H1 (cell line): ENCODE results near the gene C5orf15. TPM values are rescaled to one million over a fixed set of nuclear protein-coding genes. Genes with fewer than 3 reads are reported as not detected.

Source experiments
- CTCF ChIA-PET: fragments of 300-600 bp; sonication (Branson Sonifier 250); formaldehyde crosslinking; loops from one replicate; lab custom pipeline; 2021; ENCODE audit not compliant: partially characterized antibody; lab: Charles Lee
- POLR2A ChIA-PET: fragments of 300-600 bp; sonication (Branson Sonifier 250); formaldehyde crosslinking; loops from one replicate; lab custom pipeline; 2021; ENCODE audit warnings: inconsistent platforms; ENCODE audit not compliant: partially characterized antibody; lab: Charles Lee
- DNase-seq, 2 experiments: peaks; one replicate each; pipeline versions ENCODE4 v3.0.0 to v3.0.0-alpha.2; 2010 to 2022; ENCODE audit warnings: low spot score in 2 of 2, low read depth in 1 of 2, mixed read lengths in 1 of 2
- FAIRE-seq: peaks from 2 replicates; lab custom pipeline; 2011; peaks lifted over from hg19 to GRCh38; lab: Jason Lieb, UNC
- H2AFZ ChIP-seq: 2 replicates; pipeline ENCODE4 v1.8.1; 2012; ENCODE audit warnings: low read length, inconsistent platforms
- H2AK5ac ChIP-seq: 2 replicates; pipeline ENCODE4 v1.6.1; 2013; ENCODE audit warnings: low read depth, low read length
- H2BK120ac ChIP-seq: replicated peaks from 2 replicates; pipeline ENCODE3; 2013; ENCODE audit warnings: low read depth, low read length, inconsistent platforms
- H2BK12ac ChIP-seq: 2 replicates; pipeline ENCODE4 v1.6.1; 2013; ENCODE audit warnings: low read depth, low read length
- H2BK15ac ChIP-seq: 2 replicates; pipeline ENCODE4 v1.6.1; 2013; ENCODE audit warnings: low read length
- H2BK20ac ChIP-seq: 2 replicates; pipeline ENCODE4 v1.6.1; 2013; ENCODE audit warnings: low read length
- H2BK5ac ChIP-seq: 2 replicates; pipeline ENCODE4 v1.6.1; 2013; ENCODE audit warnings: low read depth, low read length
- H3K14ac ChIP-seq: 2 replicates; pipeline ENCODE4 v1.6.1; 2013; ENCODE audit warnings: inconsistent platforms; ENCODE audit not compliant: insufficient read length
- H3K18ac ChIP-seq: 2 replicates; pipeline ENCODE4 v1.6.1; 2013; ENCODE audit warnings: low read length; ENCODE audit errors: extremely low read depth
- H3K23ac ChIP-seq: 2 replicates; pipeline ENCODE4 v1.6.1; 2013; ENCODE audit warnings: inconsistent platforms; ENCODE audit not compliant: insufficient read length
- H3K23me2 ChIP-seq: 2 replicates; pipeline ENCODE4 v1.6.1; 2013; ENCODE audit warnings: low read depth, low read length
- H3K27ac ChIP-seq: 2 replicates; pipeline ENCODE4 v1.6.1; 2011; ENCODE audit warnings: low read depth, low read length, inconsistent platforms
- H3K27me3 ChIP-seq, 4 experiments: replicated peaks in 1 of 4; 1 replicate in 1 of 4; 2 replicates in 3 of 4; pipeline versions ENCODE4 v1.6.1 to v1.8.1; 2011 to 2013; ENCODE audit warnings: low read length in 3 of 4, mild to moderate bottlenecking in 3 of 4, inconsistent platforms in 2 of 4, mixed read lengths in 2 of 4, moderate library complexity in 1 of 4; ENCODE audit not compliant: control insufficient read depth in 3 of 4, insufficient read depth in 3 of 4; ENCODE audit errors: extremely low read depth in 1 of 4
- H3K36me3 ChIP-seq, 4 experiments: 2 replicates each; pipeline versions ENCODE4 v1.6.1 to v1.8.1; 2011 to 2013; ENCODE audit warnings: mild to moderate bottlenecking in 4 of 4, low read length in 3 of 4, moderate library complexity in 2 of 4, control low read depth in 1 of 4, inconsistent platforms in 1 of 4; ENCODE audit not compliant: insufficient read depth in 4 of 4, control insufficient read depth in 2 of 4
- H3K4ac ChIP-seq: replicated peaks from 2 replicates; pipeline ENCODE3; 2013; ENCODE audit warnings: low read length, low read depth, mixed read lengths, inconsistent platforms; ENCODE audit not compliant: insufficient read length
- H3K4me1 ChIP-seq, 4 experiments: replicated peaks in 1 of 4; 1 replicate in 1 of 4; 2 replicates in 3 of 4; pipeline versions ENCODE4 v1.6.1 to v1.8.1; 2011 to 2013; ENCODE audit warnings: low read length in 3 of 4, inconsistent platforms in 2 of 4, mixed read lengths in 1 of 4; ENCODE audit not compliant: insufficient read depth in 4 of 4, control insufficient read depth in 3 of 4
- H3K4me2 ChIP-seq, 2 experiments: 2 replicates each; pipeline versions ENCODE4 v1.6.1 to v1.8.1; 2011 to 2013; ENCODE audit warnings: low read depth in 2 of 2, low read length in 2 of 2, control low read depth in 1 of 2, inconsistent platforms in 1 of 2, mild to moderate bottlenecking in 1 of 2; ENCODE audit not compliant: insufficient read depth in 1 of 2
- H3K4me3 ChIP-seq, 4 experiments: fragments of 200-600, 300-600 bp in 1 of 4; sonication (generic), shearing (Covaris generic), sonication (Bioruptor Twin) in 1 of 4; 2 replicates each; pipeline versions ENCODE4 v1.5.1 to v1.8.1; 2011 to 2016; ENCODE audit warnings: low read length in 4 of 4, low read depth in 3 of 4, control low read depth in 2 of 4, inconsistent platforms in 2 of 4, mild to moderate bottlenecking in 2 of 4, mixed read lengths in 1 of 4, moderate library complexity in 1 of 4; ENCODE audit not compliant: insufficient read depth in 2 of 4; ENCODE audit errors: extremely low read depth in 1 of 4
- H3K56ac ChIP-seq: replicated peaks from 2 replicates; pipeline ENCODE3; 2013; ENCODE audit warnings: low read depth, mild to moderate bottlenecking, mixed read lengths, low read length, inconsistent platforms; ENCODE audit not compliant: insufficient read length
- H3K79me1 ChIP-seq: 2 replicates; pipeline ENCODE4 v1.6.1; 2013; ENCODE audit warnings: low read depth, low read length, control low read depth
- H3K79me2 ChIP-seq, 2 experiments: 2 replicates each; pipeline versions ENCODE4 v1.6.1 to v1.8.1; 2012 to 2013; ENCODE audit warnings: low read length in 2 of 2, mild to moderate bottlenecking in 2 of 2, inconsistent platforms in 1 of 2; ENCODE audit not compliant: insufficient read depth in 2 of 2, control insufficient read depth in 1 of 2
- H3K9ac ChIP-seq, 4 experiments: replicated peaks in 1 of 4; 1 replicate in 1 of 4; 2 replicates in 3 of 4; pipeline versions ENCODE4 v1.6.1 to v1.8.1; 2011 to 2013; ENCODE audit warnings: low read depth in 3 of 4, low read length in 3 of 4, control low read depth in 2 of 4, mild to moderate bottlenecking in 2 of 4, moderate library complexity in 2 of 4, inconsistent platforms in 1 of 4; ENCODE audit errors: extremely low read depth in 1 of 4
- H3K9me3 ChIP-seq, 2 experiments: 2 replicates each; pipeline versions ENCODE4 v1.6.1 to v1.8.1; 2012 to 2013; ENCODE audit warnings: mild to moderate bottlenecking in 2 of 2, moderate library complexity in 2 of 2, control low read depth in 1 of 2, inconsistent platforms in 1 of 2, low read depth in 1 of 2, low read length in 1 of 2, mixed read lengths in 1 of 2; ENCODE audit not compliant: insufficient read depth in 2 of 2
- H4K20me1 ChIP-seq, 2 experiments: replicated peaks in 1 of 2; 2 replicates each; pipeline versions ENCODE3 to v1.8.1; 2011 to 2013; ENCODE audit warnings: inconsistent platforms in 2 of 2, low read length in 2 of 2, mild to moderate bottlenecking in 1 of 2; ENCODE audit not compliant: insufficient read depth in 2 of 2, control insufficient read depth in 1 of 2
- H4K5ac ChIP-seq: 2 replicates; pipeline ENCODE4 v1.6.1; 2013; ENCODE audit warnings: low read length, low read depth, mixed read lengths, inconsistent platforms; ENCODE audit not compliant: insufficient read length
- H4K8ac ChIP-seq: 2 replicates; pipeline ENCODE4 v1.8.0; 2013; ENCODE audit warnings: mild to moderate bottlenecking, moderate library complexity, low read length, inconsistent platforms; ENCODE audit not compliant: insufficient read depth; ENCODE audit errors: extremely low read depth
- H4K91ac ChIP-seq: replicated peaks from 2 replicates; pipeline ENCODE3; 2013; ENCODE audit warnings: low read length, mixed read lengths, inconsistent platforms; ENCODE audit not compliant: insufficient read length
- CBX8 ChIP-seq: fragments of 300-800, 300-1000 bp; sonication (generic); IDR thresholded peaks from 2 replicates; pipeline ENCODE4 v1.7.1; 2016; ENCODE audit warnings: low read depth, low read length, borderline replicate concordance
- CTBP2 ChIP-seq: IDR thresholded peaks from 2 replicates; pipeline ENCODE4 v1.7.0; 2011; ENCODE audit warnings: borderline replicate concordance, mild to moderate bottlenecking, moderate library complexity, mixed read lengths, low read length; ENCODE audit not compliant: insufficient read depth, insufficient read length
- SAP30 ChIP-seq: fragments of 300-600 bp; sonication (generic); IDR thresholded peaks from 2 replicates; pipeline ENCODE4 v1.7.1; 2012; ENCODE audit warnings: low read length, moderate library complexity, mild to moderate bottlenecking, inconsistent platforms; ENCODE audit not compliant: insufficient read depth, insufficient replicate concordance
- WGBS, 2 experiments: shearing (Covaris generic) in 1 of 2; methylation state at CpG; one replicate each; pipeline versions ENCODE4 v1.1.6 to v1.1.7; 2013 to 2015; ENCODE audit warnings: low lambda C conversion rate in 2 of 2, mixed read lengths in 2 of 2, inconsistent platforms in 1 of 2, low coverage in 1 of 2, missing lambda C conversion rate in 1 of 2; ENCODE audit not compliant: insufficient replicate concordance in 2 of 2, insufficient coverage in 1 of 2, insufficient read length in 1 of 2; ENCODE audit errors: extremely low coverage in 1 of 2, missing lambda C conversion rate in 1 of 2; 5-methylcytosine and 5-hydroxymethylcytosine counted together
- polyA plus RNA-seq, 7 experiments: library from polyadenylated mRNA; depleted of rRNA in 3 of 7; stranded (reverse) in 5 of 7; unstranded in 2 of 7; fragments of >200 nt in 5 of 7; fragments of 200-250 nt in 2 of 7; gene quantifications; 1 replicate in 5 of 7; 2 replicates in 1 of 7; 4 replicates in 1 of 7; pipeline versions ENCODE4 v1.2.1 to v1.2.3, GENCODE V29; 2011 to 2013; ENCODE audit warnings: missing spikeins in 2 of 7, mixed read lengths in 2 of 7
- total RNA-seq: library from RNA; stranded (reverse); fragmentation: NEBNext Ultra II Directional; extraction: Animal tissue kit (Norgen Biotek cat#: 25700); gene quantifications from 2 replicates; pipeline ENCODE4 v1.2.1, GENCODE V29; 2021

The C5orf15 gene
- total and polyA plus RNA-seq, 2 of the 8 experiments (the other 6 are each of a cell fraction or from before 2014, with no cell fraction given) = 31.7 to 39.3 TPM

DNA sequence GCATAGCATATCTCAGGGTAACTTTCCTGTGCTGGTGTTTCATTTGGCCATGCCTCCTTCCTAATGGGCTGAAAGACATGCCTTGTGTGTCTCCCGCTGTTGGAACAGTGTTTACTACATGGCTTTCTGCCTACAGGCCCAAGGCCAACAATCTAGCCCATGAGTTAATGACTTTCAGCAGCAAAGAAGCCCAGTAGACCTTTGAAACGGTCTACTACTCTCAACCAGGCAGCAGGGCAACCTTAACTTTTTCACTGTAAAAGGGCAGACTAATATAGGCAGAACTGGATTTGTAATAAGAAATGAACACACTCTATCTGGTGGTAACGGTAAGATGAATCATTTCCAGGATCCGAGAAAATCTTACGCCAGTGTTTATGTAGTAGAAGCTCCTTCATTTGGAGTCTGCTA lies 21.0 kb downstream of the C5orf15 start:
- no peak overlapping the region for H3K27ac ChIP-seq

More for the DNA sequence above, 21.0 kb downstream of the C5orf15 start:
- Histone ChIP-seq H3K27me3 (no peaks in the 10 kb centered on the region), H3K36me3 (no peaks in the 10 kb centered on the region), H2BK12ac (no peak overlapping the region), H3K56ac (no peak overlapping the region), H3K79me2 (no peaks in the 10 kb centered on the region), H4K20me1 (no peaks in the 10 kb centered on the region), H3K4me2 (no peak overlapping the region), H3K9ac (no peak overlapping the region), H2BK20ac (no peak overlapping the region), H3K18ac (no peak overlapping the region), H3K23ac (no peak overlapping the region), H2AK5ac (no peak overlapping the region), H3K79me1 (no peaks in the 10 kb centered on the region), H2AFZ (no peak overlapping the region), H4K8ac (no peak overlapping the region), H2BK15ac (no peak overlapping the region), H3K4me1 (no peaks in the 10 kb centered on the region), H3K4me3 (no peak overlapping the region), H4K91ac (no peak overlapping the region), H2BK120ac (no peak overlapping the region), H4K5ac (no peak overlapping the region), H3K4ac (no peak overlapping the region), H3K23me2 (no peaks in the 10 kb centered on the region), H3K9me3 (no peaks in the 10 kb centered on the region), H3K14ac (no peak overlapping the region), H2BK5ac (no peak overlapping the region)
- no peak for FAIRE-seq
- TF ChIP-seq CTBP2 (no peak), CBX8 (no peak), SAP30 (no peak)
- POLR2A ChIA-PET = interaction anchor here (0.7 to 1.1 kb wide), 2 partner anchors 15 to 22 kb away, joined by 3 read pairs; no protein-coding TSS in a partner anchor
- no peak for DNase-seq
- CTCF ChIA-PET = interaction anchor here (1.0 to 7.7 kb wide), 8 partner anchors 20 to 837 kb away, joined by 3 to 74 read pairs (median 4); no protein-coding TSS in a partner anchor
- WGBS, 2 experiments = 93% methylated on average over 5 of the region's 5 CpGs; no CpG with 5 or more reads in 1 of the 2 experiments
